G401.6 (cell line): Measurements from ENCODE around the gene CPED1.
"Not testable (repeated sequence)": the region's sequence is repeated elsewhere in the genome, so short reads cannot be mapped to it uniquely, and the experiment has no call there.

Experiments
- FAIRE-seq: peaks from 2 replicates; lab custom pipeline; 2012; peaks lifted over from hg19 to GRCh38; lab: Jason Lieb, UNC

Gene CPED1

GRCh38 chr7:121187222-121187621 is 198.7 kb downstream of the CPED1 start:
- no peak for FAIRE-seq

- FAIRE-seq, result no peak
These were observed 199.2 kb downstream of the CPED1 start for GRCh38 chr7:121187676-121188075.

DNA sequence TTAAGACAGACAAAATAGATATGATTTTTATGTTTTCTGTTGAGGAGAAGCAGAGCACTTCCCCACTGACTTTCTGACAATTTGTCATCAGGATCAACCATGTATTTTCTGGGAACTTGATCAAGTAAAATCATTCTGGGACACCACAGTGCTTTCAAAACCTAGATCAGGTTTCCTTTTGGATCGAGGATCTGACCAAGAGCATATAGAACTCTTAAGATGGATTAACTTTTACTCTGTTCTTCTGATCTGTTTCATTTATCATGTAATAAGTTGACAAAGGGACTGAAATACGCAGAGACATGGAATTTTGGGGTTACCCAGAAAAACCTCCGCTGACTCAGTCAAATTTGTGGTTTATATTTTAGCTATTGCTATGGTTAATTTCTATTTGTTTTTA is 204.3 kb downstream of the CPED1 start:
- no peak for FAIRE-seq

GRCh38 chr7:121195010-121195409 is 206.5 kb downstream of the CPED1 start:
- no peak for FAIRE-seq

GRCh38 chr7:121195874-121196273 is 207.4 kb downstream of the CPED1 start:
- FAIRE-seq, result no peak

- FAIRE-seq, result no peak
These were observed 207.8 kb downstream of the CPED1 start for GRCh38 chr7:121196286-121196685.

GRCh38 chr7:121197455-121197854 is 208.9 kb downstream of the CPED1 start:
- no peak for FAIRE-seq

DNA sequence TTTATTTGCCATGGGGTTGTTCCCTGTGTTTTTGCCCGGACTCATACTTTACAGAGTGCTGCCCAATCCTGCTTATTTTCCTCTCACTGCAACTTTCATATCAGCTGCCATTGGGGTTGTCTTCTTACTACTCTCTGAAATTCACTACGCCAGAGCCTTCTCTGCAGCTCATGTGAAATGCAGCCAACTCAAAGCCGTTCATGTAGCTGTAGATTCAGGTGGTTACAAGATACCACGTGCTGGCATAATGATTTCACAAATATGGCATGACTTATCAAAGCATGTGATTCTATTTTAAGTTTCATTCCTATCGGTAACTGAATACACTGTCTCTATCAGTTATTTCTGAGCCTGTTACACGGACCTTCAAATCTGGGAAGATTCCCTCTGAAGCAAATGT is 210.0 kb downstream of the CPED1 start:
- no peak for FAIRE-seq

- FAIRE-seq, result no peak
These were observed 213.6 kb downstream of the CPED1 start for GRCh38 chr7:121202125-121202524.

DNA sequence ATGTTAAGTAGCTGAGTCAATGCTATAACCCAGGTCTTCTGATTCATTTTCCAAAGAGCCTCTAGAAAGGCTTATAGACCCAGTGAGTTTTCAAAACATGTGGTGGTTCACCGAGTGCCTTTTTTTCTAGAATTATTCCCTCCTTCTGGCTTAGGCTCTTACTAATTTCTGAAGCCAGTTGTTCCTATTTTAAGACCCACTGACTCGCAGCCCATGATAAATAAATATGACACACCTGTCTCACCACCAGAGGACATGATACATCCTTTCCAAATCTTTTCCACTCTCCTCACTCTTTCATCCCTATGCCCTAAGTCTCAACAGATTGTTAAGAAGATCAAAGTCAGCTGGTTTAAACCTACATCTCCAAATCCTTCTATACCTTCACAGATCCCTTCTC is 214.3 kb downstream of the CPED1 start:
- FAIRE-seq, result no peak

- no peak for FAIRE-seq
These were observed 216.0 kb downstream of the CPED1 start for GRCh38 chr7:121204537-121204936.

DNA sequence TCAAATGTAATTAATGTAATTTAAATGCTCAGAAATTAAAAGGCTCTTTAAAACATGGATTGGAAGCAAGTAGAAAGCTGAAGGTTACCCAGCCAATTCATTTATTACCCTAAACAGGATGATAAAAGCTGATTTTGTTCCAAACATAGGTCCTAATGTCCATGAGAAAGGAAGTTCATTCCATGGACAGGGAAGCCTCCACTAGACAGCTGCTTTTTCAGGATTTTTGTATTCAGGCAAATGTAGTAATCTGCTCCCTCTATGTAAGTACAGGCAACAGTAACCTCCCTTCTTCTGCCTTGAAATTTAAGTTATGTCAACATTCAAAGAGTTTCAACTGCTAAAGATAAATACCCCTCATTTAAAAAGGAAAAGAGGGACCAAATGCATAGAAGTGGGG is 217.3 kb downstream of the CPED1 start:
- FAIRE-seq, result no peak

- FAIRE-seq, result no peak
These were observed 222.7 kb downstream of the CPED1 start for GRCh38 chr7:121211253-121211652.

DNA sequence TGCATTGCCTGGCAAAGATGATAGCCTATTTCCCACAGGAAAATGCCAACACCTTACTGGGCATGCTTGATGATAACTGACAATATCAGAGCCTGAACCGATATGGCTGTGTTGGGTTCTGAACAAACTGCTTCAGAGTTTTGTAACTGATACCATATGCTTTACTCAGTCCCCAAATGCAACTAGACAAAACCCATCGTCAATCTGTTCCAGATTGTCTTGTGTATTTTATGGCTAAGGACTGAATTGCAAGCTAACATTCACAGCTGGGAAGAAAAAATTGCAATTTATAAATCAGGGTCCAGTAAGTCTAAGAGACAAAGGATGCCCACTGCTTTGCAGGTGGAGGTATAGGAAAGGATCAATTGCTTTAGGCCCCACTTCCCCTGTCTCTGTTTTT is 223.5 kb downstream of the CPED1 start:
- FAIRE-seq, result no peak

DNA sequence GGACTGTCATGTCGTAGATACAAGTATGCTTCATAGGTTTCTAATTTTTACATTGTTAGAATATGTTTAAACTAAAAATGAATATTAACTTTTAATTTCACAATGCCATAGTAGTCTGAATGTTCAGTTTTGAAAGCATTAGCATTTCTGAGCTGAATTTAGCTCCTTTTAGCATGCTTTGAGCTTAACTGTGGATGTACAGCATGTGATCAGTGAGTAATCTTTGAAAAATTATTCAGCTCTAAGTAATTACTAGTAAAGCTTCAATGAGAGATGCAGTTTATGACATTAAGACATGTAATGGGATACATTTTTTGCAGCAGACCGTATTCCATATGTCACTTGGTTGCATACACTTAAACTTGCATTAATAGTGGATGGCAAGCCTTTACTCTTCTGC is 226.1 kb downstream of the CPED1 start:
- no peak for FAIRE-seq

DNA sequence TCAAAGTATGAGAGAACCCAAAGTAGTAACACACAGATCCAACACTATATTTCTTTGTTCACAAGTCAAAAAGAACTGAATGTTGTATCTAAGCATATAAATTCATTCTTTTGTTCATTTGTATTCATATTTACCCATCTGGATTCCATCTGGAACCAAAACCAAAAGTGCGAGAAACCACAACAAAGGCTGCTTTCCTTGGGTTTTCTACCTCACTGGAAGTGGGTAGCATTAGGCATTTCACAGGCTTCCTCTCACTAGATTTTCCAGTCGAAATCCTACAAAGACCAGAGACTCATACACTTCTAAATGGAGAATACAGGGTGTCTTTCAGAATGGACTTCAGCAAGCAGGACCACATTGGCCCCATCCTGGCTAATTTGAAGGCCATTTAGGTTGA is 230.5 kb downstream of the CPED1 start:
- FAIRE-seq, result no peak

GRCh38 chr7:121221108-121221507 is 232.6 kb downstream of the CPED1 start:
- FAIRE-seq, result not testable (repeated sequence)

DNA sequence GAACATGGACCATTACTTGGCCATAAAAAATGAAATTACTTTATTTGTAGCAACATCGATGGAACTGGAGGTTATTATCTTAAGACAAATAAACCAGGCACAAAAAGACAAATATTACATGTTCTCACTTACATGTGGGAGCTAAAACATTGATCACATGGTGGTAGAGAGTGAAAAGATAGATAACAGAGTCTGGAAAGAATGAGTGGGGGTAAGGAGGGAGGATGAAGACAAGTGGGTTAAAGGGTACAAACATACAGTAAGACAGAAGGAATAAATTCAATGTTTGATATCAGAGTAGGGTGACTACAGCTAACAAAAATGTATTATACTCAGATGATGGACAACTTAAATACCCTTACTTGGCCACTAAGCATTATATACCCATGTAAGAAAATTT is 240.3 kb downstream of the CPED1 start:
- no peak for FAIRE-seq

DNA sequence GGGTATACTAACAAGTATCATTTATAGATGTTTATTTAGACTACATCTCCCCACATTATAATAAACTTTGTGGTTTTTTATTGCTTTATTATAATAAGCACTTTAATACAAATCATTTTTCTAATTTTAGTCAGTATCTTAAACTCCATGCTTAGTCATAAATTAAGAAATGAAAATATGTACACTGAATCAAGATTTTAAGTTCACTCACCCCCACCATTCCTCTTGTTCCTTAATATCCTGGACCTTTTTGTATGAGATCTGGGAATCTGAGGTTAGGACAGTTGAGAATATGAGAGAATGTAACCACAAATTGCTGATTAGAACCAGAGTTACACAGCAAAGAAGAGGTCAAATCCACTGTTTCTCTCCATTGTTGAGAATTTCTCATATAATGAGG is 246.7 kb downstream of the CPED1 start:
- no peak for FAIRE-seq

- FAIRE-seq, result no peak
These were observed 249.1 kb downstream of the CPED1 start for GRCh38 chr7:121237601-121238000.

- FAIRE-seq, result no peak
These were observed 255.8 kb downstream of the CPED1 start for GRCh38 chr7:121244120-121244870.

- not testable (repeated sequence) for FAIRE-seq
These were observed 262.9 kb downstream of the CPED1 start for GRCh38 chr7:121251367-121251766.

GRCh38 chr7:121252523-121253235 is 264.2 kb downstream of the CPED1 start:
- FAIRE-seq, result not testable (repeated sequence)

- no peak for FAIRE-seq
These were observed 271.3 kb downstream of the CPED1 start for GRCh38 chr7:121259826-121260225.
